Uterine smooth muscle cell (primary cell): Measurements from ENCODE around the gene MYH2. TPM values are rescaled to one million over a fixed set of nuclear protein-coding genes. Genes with fewer than 3 reads are reported as not detected.

Source experiments
- total RNA-seq: library from RNA; depleted of rRNA; stranded (reverse); fragments of >200 nt; gene quantifications from 2 replicates; pipeline ENCODE4 v1.2.3, GENCODE V29; 2014

Gene MYH2
- under 0.01 and 0.12 TPM in 2 replicates for total RNA-seq

DNA sequence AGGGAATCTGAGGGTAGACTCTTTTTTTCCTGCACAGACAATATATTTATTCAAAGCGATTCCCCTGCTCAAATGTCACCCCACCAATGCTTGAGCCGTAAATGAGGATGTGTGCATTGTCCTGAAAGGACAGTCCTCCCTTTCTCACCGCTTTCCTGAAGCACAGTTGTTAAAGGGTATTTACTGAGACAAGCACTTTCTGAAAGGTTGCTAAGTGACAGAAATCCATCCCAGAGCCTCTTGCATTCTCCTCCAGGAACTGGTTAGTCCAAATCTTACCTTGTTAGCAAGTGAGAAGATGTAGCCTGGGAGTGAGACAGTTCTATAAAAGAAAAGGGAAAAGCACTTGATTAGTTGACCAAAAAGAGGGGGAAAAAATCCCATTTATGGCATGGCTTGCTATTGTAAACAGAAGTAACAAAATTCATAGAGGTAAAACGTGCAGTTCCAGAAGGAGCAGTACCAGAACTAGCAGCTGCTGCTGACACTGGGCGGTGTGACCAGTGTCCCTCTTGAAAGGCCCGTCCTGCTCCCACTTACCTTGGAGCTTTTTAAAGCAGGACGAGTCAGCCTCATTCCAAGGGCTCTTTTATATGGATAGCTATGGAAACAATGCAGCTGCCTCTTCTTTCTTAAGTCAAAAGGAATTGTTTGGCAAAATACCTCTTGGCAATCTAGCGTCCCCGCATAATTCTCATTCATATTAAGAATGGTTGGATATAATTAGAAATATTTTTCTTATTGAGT, at the start of gene MYH2:
Gene MYH2, minus strand, starts transcription at position 563 of the 747 bp plus-strand sequence. CDS start 1,738 bp downstream, outside the sequence.

DNA sequence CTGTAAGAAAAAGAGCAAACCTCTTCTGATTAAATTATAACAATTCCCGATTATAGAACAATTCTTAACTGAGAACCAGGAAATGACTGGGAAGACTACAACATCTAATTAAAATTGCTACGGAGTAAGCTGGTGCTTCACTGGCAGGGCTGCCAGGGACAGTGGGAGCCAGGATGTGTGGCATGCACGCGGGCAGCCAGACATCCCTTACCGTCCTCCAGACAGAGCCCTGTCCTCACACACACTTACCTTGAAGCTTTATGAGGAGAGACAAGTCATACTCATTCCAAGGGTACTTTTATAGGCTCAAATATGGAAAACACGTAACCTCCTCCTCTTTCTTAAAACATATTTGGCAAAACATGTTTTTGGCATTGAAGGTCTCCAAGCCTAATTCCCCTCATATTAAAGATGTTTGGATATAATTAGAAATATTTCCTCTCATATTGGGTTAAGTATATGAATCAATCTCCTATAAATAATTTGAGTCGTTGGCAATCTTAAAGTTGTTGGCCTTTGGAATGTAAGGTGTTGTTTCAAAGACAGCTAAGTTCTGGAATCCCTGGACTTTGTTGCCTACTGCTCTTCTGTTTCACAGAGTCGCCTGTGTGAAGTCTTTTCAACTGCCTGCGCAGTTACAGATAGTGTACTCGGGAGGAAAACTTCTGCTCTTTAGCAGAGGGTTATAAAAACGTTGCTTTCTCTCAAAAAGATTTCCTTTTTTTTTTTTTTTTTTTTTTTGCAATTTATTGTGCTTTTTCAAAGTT, 31.0 kb downstream of the MYH2 start, which contains the start of gene MYH1:
Gene MYH1, minus strand, starts transcription at position 272 of the 767 bp plus-strand sequence. CDS start 1,900 bp downstream, outside the sequence.

Other genes with a start within 250 kb of the MYH2 start
- gene MYH13, start 176.7 kb downstream of the MYH2 start, total RNA-seq = not detected in 2 replicates
- gene MYH8, start 127.7 kb downstream of the MYH2 start, total RNA-seq = under 0.01 TPM in 1 of 2 replicates, not detected in the other
- not detected in 2 replicates for gene MYH4, start 80.1 kb downstream of the MYH2 start, total RNA-seq
- under 0.01 TPM in 1 of 2 replicates, not detected in the other for gene MYH1, start 31.1 kb downstream of the MYH2 start, total RNA-seq
- gene MYH3, start 107.7 kb upstream of the MYH2 start, total RNA-seq = 0.77 and 0.87 TPM in 2 replicates
- gene SCO1, start 147.9 kb upstream of the MYH2 start, total RNA-seq = 19.2 and 30.5 TPM in 2 replicates
- 13.7 and 14.1 TPM in 2 replicates for gene ADPRM, start 147.9 kb upstream of the MYH2 start, total RNA-seq
- gene TMEM220, start 180.4 kb upstream of the MYH2 start, total RNA-seq = 2.5 and 3.4 TPM in 2 replicates